Measurements from ENCODE around the gene PDZD7.

DNA sequence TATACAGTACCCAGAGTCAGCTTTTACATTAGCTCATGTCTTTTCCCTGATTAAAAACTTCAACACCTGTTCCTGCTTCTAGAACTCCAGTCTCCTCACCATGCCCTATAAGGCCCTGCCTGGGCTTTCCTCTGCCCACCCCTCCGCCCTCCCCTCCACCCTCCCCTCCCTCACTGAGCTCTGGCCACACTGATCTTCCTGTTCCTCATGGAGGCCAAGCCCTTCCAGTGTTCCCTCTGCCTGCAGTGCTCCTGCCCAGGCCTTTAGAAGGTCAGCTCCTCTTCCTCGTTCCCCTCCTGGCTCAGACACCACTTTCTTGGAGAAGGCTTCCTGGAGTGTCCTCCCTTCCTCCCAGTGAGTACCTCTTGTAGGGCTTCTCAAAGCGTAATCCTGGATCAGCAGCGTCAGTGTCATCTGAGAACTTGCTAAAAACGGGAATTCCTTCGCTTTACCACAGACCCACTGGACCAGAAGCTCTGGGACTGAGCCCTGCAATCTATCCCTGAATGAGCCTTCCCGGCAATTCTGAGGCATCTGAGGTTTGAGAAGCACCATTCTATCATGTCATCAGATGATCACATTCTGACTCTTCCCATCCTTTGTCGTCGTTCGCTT is 3.7 kb downstream of the PDZD7 start:
- TF ChIP-seq, protein P1, sequence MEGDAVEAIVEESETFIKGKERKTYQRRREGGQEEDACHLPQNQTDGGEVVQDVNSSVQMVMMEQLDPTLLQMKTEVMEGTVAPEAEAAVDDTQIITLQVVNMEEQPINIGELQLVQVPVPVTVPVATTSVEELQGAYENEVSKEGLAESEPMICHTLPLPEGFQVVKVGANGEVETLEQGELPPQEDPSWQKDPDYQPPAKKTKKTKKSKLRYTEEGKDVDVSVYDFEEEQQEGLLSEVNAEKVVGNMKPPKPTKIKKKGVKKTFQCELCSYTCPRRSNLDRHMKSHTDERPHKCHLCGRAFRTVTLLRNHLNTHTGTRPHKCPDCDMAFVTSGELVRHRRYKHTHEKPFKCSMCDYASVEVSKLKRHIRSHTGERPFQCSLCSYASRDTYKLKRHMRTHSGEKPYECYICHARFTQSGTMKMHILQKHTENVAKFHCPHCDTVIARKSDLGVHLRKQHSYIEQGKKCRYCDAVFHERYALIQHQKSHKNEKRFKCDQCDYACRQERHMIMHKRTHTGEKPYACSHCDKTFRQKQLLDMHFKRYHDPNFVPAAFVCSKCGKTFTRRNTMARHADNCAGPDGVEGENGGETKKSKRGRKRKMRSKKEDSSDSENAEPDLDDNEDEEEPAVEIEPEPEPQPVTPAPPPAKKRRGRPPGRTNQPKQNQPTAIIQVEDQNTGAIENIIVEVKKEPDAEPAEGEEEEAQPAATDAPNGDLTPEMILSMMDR (IDR thresholded peaks at IDR 0.05): no peak
- TF ChIP-seq EZH2phosphoT487 (IDR thresholded peaks at IDR 0.05) (no peak), EZH2 (IDR thresholded peaks at IDR 0.05) (no peak)
